CD14-positive monocyte (primary cell): Measurements from ENCODE around the gene NUAK1. TPM values are rescaled to one million over a fixed set of nuclear protein-coding genes. Genes with fewer than 3 reads are reported as not detected.
A peak's percentile ranks its signal among the peaks of the same experiment; 100 is the strongest.

Experiments
- DNase-seq, 3 donors: peaks; one replicate each; pipeline ENCODE4 v3.0.0-alpha.2; 2011 to 2022
- H2AFZ ChIP-seq: 2 replicates; pipeline ENCODE4 v1.6.0; 2012; ENCODE audit warnings: mild to moderate bottlenecking, low read depth, low read length, inconsistent platforms; ENCODE audit not compliant: insufficient read depth, poor library complexity, severe bottlenecking
- H3K27ac ChIP-seq, 2 donors: 1 replicate in 1 of 2; 2 replicates in 1 of 2; pipeline ENCODE4 v1.5.1; 2012 to 2013; ENCODE audit warnings: low read length in 2 of 2, control low read depth in 1 of 2, inconsistent platforms in 1 of 2, low read depth in 1 of 2, mild to moderate bottlenecking in 1 of 2
- H3K27me3 ChIP-seq, 2 donors: one replicate each; pipeline versions ENCODE4 v1.6.0 to v1.6.1; 2011 to 2013; ENCODE audit warnings: low read length in 2 of 2; ENCODE audit not compliant: control insufficient read depth in 2 of 2, insufficient read depth in 2 of 2
- H3K36me3 ChIP-seq, 2 donors: replicated peaks in 1 of 2; 1 replicate in 1 of 2; 2 replicates in 1 of 2; pipeline versions ENCODE4 v1.5.1 to v1.6.1; 2012 to 2013; ENCODE audit warnings: low read length in 2 of 2, control low read depth in 1 of 2, inconsistent platforms in 1 of 2, mild to moderate bottlenecking in 1 of 2; ENCODE audit not compliant: insufficient read depth in 2 of 2, control insufficient read depth in 1 of 2
- H3K4me1 ChIP-seq, 2 donors: 1 replicate in 1 of 2; 2 replicates in 1 of 2; pipeline versions ENCODE4 v1.5.1 to v1.6.1; 2012 to 2013; ENCODE audit warnings: low read length in 2 of 2, control low read depth in 1 of 2, inconsistent platforms in 1 of 2, mild to moderate bottlenecking in 1 of 2, moderate library complexity in 1 of 2; ENCODE audit not compliant: insufficient read depth in 2 of 2, control insufficient read depth in 1 of 2
- H3K4me2 ChIP-seq: replicated peaks from 2 replicates; pipeline ENCODE3; 2012; ENCODE audit warnings: low read length, moderate library complexity, mild to moderate bottlenecking; ENCODE audit not compliant: poor library complexity, severe bottlenecking; ENCODE audit errors: extremely low read depth
- H3K4me3 ChIP-seq, 3 experiments: fragments of 200-600 bp in 1 of 3; sonication (generic) in 1 of 3; replicated peaks in 1 of 3; 1 replicate in 2 of 3; 2 replicates in 1 of 3; pipeline ENCODE4 v1.5.1; 2011 to 2013; ENCODE audit warnings: low read length in 3 of 3, mild to moderate bottlenecking in 3 of 3, control low read depth in 2 of 3, low read depth in 2 of 3, inconsistent platforms in 1 of 3, moderate library complexity in 1 of 3
- H3K79me2 ChIP-seq: 2 replicates; pipeline ENCODE4 v1.6.0; 2012; ENCODE audit warnings: mild to moderate bottlenecking, control low read depth, inconsistent platforms, low read length, moderate library complexity; ENCODE audit not compliant: insufficient read depth
- H3K9ac ChIP-seq: 2 replicates; pipeline ENCODE4 v1.6.0; 2017; ENCODE audit warnings: low read length, mild to moderate bottlenecking; ENCODE audit not compliant: insufficient read depth, poor library complexity, severe bottlenecking
- H3K9me3 ChIP-seq, 2 donors: replicated peaks in 1 of 2; 1 replicate in 1 of 2; 2 replicates in 1 of 2; pipeline versions ENCODE4 v1.5.1 to v1.6.1; 2012 to 2013; ENCODE audit warnings: low read length in 2 of 2, control low read depth in 1 of 2; ENCODE audit not compliant: control insufficient read depth in 1 of 2, insufficient read depth in 1 of 2
- H4K20me1 ChIP-seq: 2 replicates; pipeline ENCODE4 v1.6.0; 2012; ENCODE audit warnings: mild to moderate bottlenecking, low read length, control low read depth, moderate library complexity; ENCODE audit not compliant: insufficient read depth
- H3K27ac Mint-ChIP-seq, 7 donors: one replicate each; pipeline ENCODE4 v1.8.0; 2020; ENCODE audit warnings: mild to moderate bottlenecking in 7 of 7, mixed read lengths in 7 of 7, moderate library complexity in 6 of 7, inconsistent platforms in 2 of 7
- H3K27me3 Mint-ChIP-seq, 3 donors: one replicate each; pipeline ENCODE4 v1.8.0; 2021 to 2022; ENCODE audit warnings: low read depth in 3 of 3, mild to moderate bottlenecking in 3 of 3, mixed read lengths in 3 of 3, moderate library complexity in 3 of 3, inconsistent platforms in 1 of 3
- H3K36me3 Mint-ChIP-seq, 2 donors: one replicate each; pipeline ENCODE4 v1.8.0; 2020; ENCODE audit warnings: mixed read lengths in 2 of 2, inconsistent platforms in 1 of 2, mild to moderate bottlenecking in 1 of 2
- H3K4me1 Mint-ChIP-seq: one replicate; pipeline ENCODE4 v1.8.0; 2020; ENCODE audit warnings: mild to moderate bottlenecking, mixed read lengths
- H3K4me3 Mint-ChIP-seq, 2 donors: one replicate each; pipeline ENCODE4 v1.8.0; 2020; ENCODE audit warnings: mild to moderate bottlenecking in 2 of 2, mixed read lengths in 2 of 2, moderate library complexity in 1 of 2
- H3K9me3 Mint-ChIP-seq, 7 donors: one replicate each; pipeline ENCODE4 v1.8.0; 2020 to 2022; ENCODE audit warnings: mixed read lengths in 7 of 7, mild to moderate bottlenecking in 6 of 7, moderate library complexity in 6 of 7, inconsistent platforms in 2 of 7
- WGBS: methylation state at CpG from one replicate; pipeline ENCODE4 v1.1.5; 2013; ENCODE audit warnings: missing lambda C conversion rate; ENCODE audit not compliant: insufficient coverage; 5-methylcytosine and 5-hydroxymethylcytosine counted together
- intact Hi-C, 2 donors: fragments of 100-400 bp; cut with micrococcal nuclease; formaldehyde crosslinking; loops; one replicate each; pipeline versions ENCODE4 v1.15.0 to v1.15.1; 2023
- polyA plus RNA-seq, 3 donors: library from polyadenylated mRNA; depleted of rRNA in 1 of 3; unstranded in 2 of 3; stranded (reverse) in 1 of 3; fragments of 300-500 nt in 2 of 3; fragments of >200 nt in 1 of 3; fragmentation: Illumina TruSeq in 2 of 3; gene quantifications; 1 replicate in 2 of 3; 2 replicates in 1 of 3; pipeline ENCODE4 v1.2.3, GENCODE V29; 2012 to 2021
- TF ChIP-seq, protein P1 (sequence below): fragments of 200-600 bp; IDR thresholded peaks from one replicate; pipeline ENCODE4 v1.8.0; 2022; ENCODE audit warnings: antibody characterized with exemption, mild to moderate bottlenecking

Gene NUAK1
- polyA plus RNA-seq, 3 donors: not detected

DNA sequence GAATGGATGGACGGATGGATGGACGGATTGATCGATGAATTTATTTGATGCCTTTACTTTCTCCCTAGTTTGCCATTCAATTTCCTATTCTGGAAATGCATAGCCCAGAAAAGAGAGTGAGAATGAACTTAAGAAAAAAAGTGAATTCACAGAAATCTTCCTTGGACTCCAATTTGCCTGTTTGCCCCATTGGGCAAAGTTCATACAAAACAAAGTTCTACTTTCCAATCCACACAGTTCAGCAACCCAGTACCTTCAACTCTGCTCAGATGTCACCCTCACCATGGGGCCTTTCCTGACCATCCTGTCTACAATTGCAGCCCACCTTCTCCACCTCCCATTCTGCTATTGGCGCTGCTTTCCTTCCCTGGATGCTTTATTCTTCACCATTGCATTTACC is 8.2 kb upstream of the NUAK1 start:
- Mint-ChIP-seq H3K4me3 (peak overlapping the region in 1 of 2 donors; percentile 27), H3K36me3 (no peaks in the 10 kb centered on the region), H3K27me3 (peaks cover 16 to 33% (median 24%) of the 10 kb centered on the region in 3 donors), H3K27ac (no peak overlapping the region), H3K9me3 (peaks cover 0 to 2% (median 0%) of the 10 kb centered on the region in 7 donors), H3K4me1 (peaks cover 4% of the 10 kb centered on the region)
- Histone ChIP-seq H3K36me3 (no peaks in the 10 kb centered on the region), H3K79me2 (no peaks in the 10 kb centered on the region), H3K4me2 (no peak overlapping the region), H2AFZ (no peak overlapping the region), H4K20me1 (no peaks in the 10 kb centered on the region), H3K9me3 (no peaks in the 10 kb centered on the region), H3K9ac (no peak overlapping the region), H3K4me1 (peaks cover 0 to 3% of the 10 kb centered on the region in 2 donors), H3K27me3 (peaks cover 17 to 23% of the 10 kb centered on the region in 2 donors), H3K27ac (no peak overlapping the region), H3K4me3 (no peak overlapping the region)
- TF ChIP-seq, protein P1, sequence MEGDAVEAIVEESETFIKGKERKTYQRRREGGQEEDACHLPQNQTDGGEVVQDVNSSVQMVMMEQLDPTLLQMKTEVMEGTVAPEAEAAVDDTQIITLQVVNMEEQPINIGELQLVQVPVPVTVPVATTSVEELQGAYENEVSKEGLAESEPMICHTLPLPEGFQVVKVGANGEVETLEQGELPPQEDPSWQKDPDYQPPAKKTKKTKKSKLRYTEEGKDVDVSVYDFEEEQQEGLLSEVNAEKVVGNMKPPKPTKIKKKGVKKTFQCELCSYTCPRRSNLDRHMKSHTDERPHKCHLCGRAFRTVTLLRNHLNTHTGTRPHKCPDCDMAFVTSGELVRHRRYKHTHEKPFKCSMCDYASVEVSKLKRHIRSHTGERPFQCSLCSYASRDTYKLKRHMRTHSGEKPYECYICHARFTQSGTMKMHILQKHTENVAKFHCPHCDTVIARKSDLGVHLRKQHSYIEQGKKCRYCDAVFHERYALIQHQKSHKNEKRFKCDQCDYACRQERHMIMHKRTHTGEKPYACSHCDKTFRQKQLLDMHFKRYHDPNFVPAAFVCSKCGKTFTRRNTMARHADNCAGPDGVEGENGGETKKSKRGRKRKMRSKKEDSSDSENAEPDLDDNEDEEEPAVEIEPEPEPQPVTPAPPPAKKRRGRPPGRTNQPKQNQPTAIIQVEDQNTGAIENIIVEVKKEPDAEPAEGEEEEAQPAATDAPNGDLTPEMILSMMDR: no peak
- WGBS: no CpG with 5 or more reads among the region's 4 CpGs
- no peak for DNase-seq
- intact Hi-C loops: no loop called here

DNA sequence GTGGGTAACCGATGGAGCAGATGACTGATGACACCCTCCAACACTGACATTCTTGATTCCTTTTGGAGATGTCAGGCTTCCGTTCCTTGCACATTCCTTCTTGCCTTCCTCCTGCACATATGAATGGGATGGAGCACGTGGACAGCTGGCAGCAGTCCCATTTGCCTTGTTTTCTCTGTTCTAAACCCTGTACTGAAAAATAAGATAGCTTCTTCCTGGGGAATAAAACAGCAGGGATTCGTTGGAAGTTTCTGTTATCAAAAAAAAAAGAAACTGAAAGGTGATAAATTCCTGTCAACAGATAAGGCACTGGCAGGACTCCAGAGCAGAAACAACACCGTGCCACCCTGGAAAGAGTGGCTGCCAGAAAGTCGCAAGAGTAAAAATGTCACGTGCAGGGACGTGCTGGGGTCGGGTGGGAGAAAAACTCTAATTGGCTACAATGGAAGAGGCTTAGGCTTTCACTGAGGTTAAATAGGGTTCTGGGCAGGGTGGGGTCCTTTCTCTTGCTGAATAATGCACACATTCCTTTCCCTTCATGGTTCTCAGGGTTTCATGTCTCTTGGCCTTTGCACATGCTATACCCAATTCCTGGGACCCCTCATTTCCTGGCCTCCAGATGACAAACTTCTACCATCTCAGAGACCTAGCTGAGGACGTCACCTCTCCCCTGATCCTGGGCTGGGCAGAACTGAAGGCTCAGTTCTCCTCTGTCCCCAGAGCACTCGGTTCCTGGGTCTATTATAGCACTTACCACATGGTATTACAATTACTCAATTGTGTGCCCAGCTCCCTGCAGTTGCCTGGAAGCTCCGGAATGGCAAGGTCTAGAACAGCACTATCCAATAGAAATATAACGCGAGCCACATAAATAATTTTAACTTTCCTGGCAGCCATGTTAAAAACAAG is 7.0 kb upstream of the NUAK1 start:
- WGBS: 61% methylated on average over 7 of the region's 14 CpGs
- H3K9me3 ChIP-seq: peaks cover 0 to 10% of the 10 kb centered on the region in 2 donors
- H3K9ac ChIP-seq: no peak overlapping the region
- H3K27me3 ChIP-seq: peaks cover 27 to 35% of the 10 kb centered on the region in 2 donors
- Mint-ChIP-seq H3K4me3 (peak overlapping the region in 1 of 2 donors; percentile 47), H3K36me3 (no peaks in the 10 kb centered on the region), H3K9me3 (peaks cover 0 to 4% (median 0%) of the 10 kb centered on the region in 7 donors), H3K27ac (no peak overlapping the region), H3K27me3 (peaks cover 28 to 44% (median 35%) of the 10 kb centered on the region in 3 donors), H3K4me1 (peaks cover 4% of the 10 kb centered on the region)
- no peak overlapping the region for H3K27ac ChIP-seq
- H3K36me3 ChIP-seq: no peaks in the 10 kb centered on the region
- H2AFZ ChIP-seq: no peak overlapping the region
- intact Hi-C loops: no loop called here
- H3K4me1 ChIP-seq: peaks cover 0 to 3% of the 10 kb centered on the region in 2 donors
- no peak overlapping the region for H3K4me3 ChIP-seq
- no peak overlapping the region for H3K4me2 ChIP-seq
- H4K20me1 ChIP-seq: no peaks in the 10 kb centered on the region
- TF ChIP-seq, protein P1: no peak
- DNase-seq: no peak
- H3K79me2 ChIP-seq: no peaks in the 10 kb centered on the region
